Endothelial cell of umbilical vein (primary cell): ENCODE data around the gene GGTLC1. TPM values are rescaled to one million over a fixed set of nuclear protein-coding genes. Genes with fewer than 3 reads are reported as not detected.

ENCODE experiments used
- BruUV-seq: library from RNA; stranded (reverse); fragments of 400-500 nt; replicated peaks from 2 replicates; lab custom pipeline; 2021; lab: Mats Ljungman, UMichigan
- CTCF ChIA-PET: fragments of 300-600, 350-600 bp; sonication (Branson Sonifier 250); formaldehyde crosslinking; loops from one replicate; lab custom pipeline; 2021; ENCODE audit warnings: antibody characterized with exemption, inconsistent platforms; lab: Charles Lee
- POLR2A ChIA-PET: fragments of 300-600, 350-600 bp; sonication (Branson Sonifier 250); formaldehyde crosslinking; loops from one replicate; lab custom pipeline; 2021; ENCODE audit warnings: antibody characterized with exemption, inconsistent platforms; lab: Charles Lee
- DNase-seq: peaks from one replicate; pipeline ENCODE4 v3.0.0-alpha.2; 2011; ENCODE audit warnings: low read depth, low spot score
- FAIRE-seq: peaks from 2 replicates; lab custom pipeline; 2011; peaks lifted over from hg19 to GRCh38; lab: Jason Lieb, UNC
- H2AFZ ChIP-seq: 2 replicates; pipeline ENCODE4 v1.6.0; 2012; ENCODE audit warnings: low read depth, low read length, control low read depth, inconsistent platforms
- H3K27ac ChIP-seq: 2 replicates; pipeline ENCODE4 v1.5.1; 2011; ENCODE audit warnings: low read depth, mild to moderate bottlenecking, control low read depth, low read length, moderate library complexity; ENCODE audit not compliant: insufficient read depth
- H3K27me3 ChIP-seq, 2 experiments: 2 replicates each; pipeline versions ENCODE4 v1.6.0 to v1.6.1; 2011; ENCODE audit warnings: low read length in 2 of 2, mixed read lengths in 1 of 2; ENCODE audit not compliant: control insufficient read depth in 2 of 2, insufficient read depth in 2 of 2
- H3K36me3 ChIP-seq, 2 experiments: 2 replicates in 1 of 2; 3 replicates in 1 of 2; pipeline ENCODE4 v1.5.1; 2011; ENCODE audit warnings: low read length in 2 of 2, mild to moderate bottlenecking in 1 of 2, moderate library complexity in 1 of 2; ENCODE audit not compliant: control insufficient read depth in 2 of 2, insufficient read depth in 2 of 2; ENCODE audit errors: extremely low read depth in 1 of 2
- H3K4me1 ChIP-seq: 3 replicates; pipeline ENCODE4 v1.5.1; 2011; ENCODE audit warnings: mild to moderate bottlenecking, low read length; ENCODE audit not compliant: control insufficient read depth, insufficient read depth; ENCODE audit errors: extremely low read depth
- H3K4me2 ChIP-seq: 2 replicates; pipeline ENCODE4 v1.6.1; 2011; ENCODE audit warnings: low read length, control low read depth, mixed read lengths; ENCODE audit not compliant: insufficient read depth
- H3K4me3 ChIP-seq, 3 experiments: fragments of 200-600 bp in 1 of 3; sonication (generic), shearing (Covaris generic) in 1 of 3; replicated peaks in 1 of 3; 2 replicates each; pipeline ENCODE4 v1.5.1; 2011 to 2016; ENCODE audit warnings: control low read depth in 3 of 3, low read length in 3 of 3, mild to moderate bottlenecking in 2 of 3, inconsistent platforms in 1 of 3, low read depth in 1 of 3, moderate library complexity in 1 of 3; ENCODE audit not compliant: insufficient read depth in 1 of 3
- H3K79me2 ChIP-seq: 2 replicates; pipeline ENCODE4 v1.6.0; 2012; ENCODE audit warnings: low read length, inconsistent platforms; ENCODE audit not compliant: control insufficient read depth, insufficient read depth
- H3K9ac ChIP-seq: replicated peaks from 2 replicates; pipeline ENCODE3; 2011; ENCODE audit warnings: low read length, control low read depth; ENCODE audit not compliant: insufficient read depth; ENCODE audit errors: extremely low read depth
- H3K9me1 ChIP-seq: replicated peaks from 3 replicates; pipeline ENCODE4 v1.6.0; 2011; ENCODE audit warnings: mild to moderate bottlenecking, low read length; ENCODE audit not compliant: control insufficient read depth, insufficient read depth; ENCODE audit errors: extremely low read depth
- H3K9me3 ChIP-seq: replicated peaks from 2 replicates; pipeline ENCODE4 v1.5.1; 2012; ENCODE audit warnings: low read length, inconsistent platforms; ENCODE audit not compliant: control insufficient read depth, insufficient read depth
- H4K20me1 ChIP-seq: replicated peaks from 2 replicates; pipeline ENCODE3; 2011; ENCODE audit warnings: mild to moderate bottlenecking, low read length; ENCODE audit not compliant: control insufficient read depth, insufficient read depth; ENCODE audit errors: extremely low read depth
- EZH2 ChIP-seq: IDR thresholded peaks from 2 replicates; pipeline ENCODE4 v1.6.1; 2012; ENCODE audit warnings: borderline replicate concordance, low read depth, mild to moderate bottlenecking, moderate library complexity, low read length, inconsistent platforms; ENCODE audit not compliant: severe bottlenecking
- FOS ChIP-seq: IDR thresholded peaks from 2 replicates; pipeline ENCODE4 v1.6.1; 2011; ENCODE audit warnings: mild to moderate bottlenecking, low read length, moderate library complexity, borderline replicate concordance; ENCODE audit not compliant: insufficient read depth
- GATA2 ChIP-seq: IDR thresholded peaks from 2 replicates; pipeline ENCODE4 v1.7.0; 2011; ENCODE audit warnings: low read depth, mild to moderate bottlenecking, moderate library complexity, mixed read lengths, low read length; ENCODE audit not compliant: insufficient read length, insufficient read depth
- JUN ChIP-seq: IDR thresholded peaks from 2 replicates; pipeline ENCODE4 v1.6.1; 2011; ENCODE audit warnings: borderline replicate concordance, low read depth; ENCODE audit not compliant: insufficient read length, insufficient read depth
- MYC ChIP-seq: IDR thresholded peaks from one replicate; pipeline ENCODE4 v1.6.1; 2011; ENCODE audit warnings: mild to moderate bottlenecking, low read depth, low read length
- POLR2A ChIP-seq: IDR thresholded peaks from 2 replicates; pipeline ENCODE4 v1.6.1; 2012; ENCODE audit warnings: low read depth, mild to moderate bottlenecking, control low read depth, low read length
- POLR2AphosphoS5 ChIP-seq: IDR thresholded peaks from 2 replicates; pipeline ENCODE4 v1.6.1; 2012; ENCODE audit warnings: low read depth, mild to moderate bottlenecking, control low read depth, low read length, moderate library complexity; ENCODE audit not compliant: insufficient read depth
- dilution Hi-C: fragments of 300-500 bp; cut with MboI; formaldehyde crosslinking; loops from one replicate; pipeline ENCODE4 v1.15.0; 2019; ENCODE audit warnings: low sequenced_read_pairs; ENCODE audit not compliant: extremely low pct_ligation_motif_present
- intact Hi-C: fragments of 100-400 bp; cut with micrococcal nuclease; formaldehyde crosslinking; loops from one replicate; pipeline ENCODE4 v1.10.0; 2022
- polyA plus RNA-seq, 4 experiments: library from polyadenylated mRNA; depleted of rRNA in 3 of 4; stranded (reverse) in 3 of 4; unstranded in 1 of 4; fragments of >200 nt; gene quantifications; 2 replicates each; pipeline versions ENCODE4 v1.2.1 to v1.2.3, GENCODE V29; 2011 to 2012; ENCODE audit warnings: missing spikeins in 1 of 4
- total RNA-seq: library from RNA; stranded (reverse); gene quantifications from 2 replicates; pipeline ENCODE4 v1.2.3, GENCODE V29; 2021
- TF ChIP-seq, protein P1 (sequence below), 2 donors: IDR thresholded peaks; 1 replicate in 1 of 2; 2 replicates in 1 of 2; pipeline ENCODE4 v1.5.1; 2011; ENCODE audit warnings: low read length in 2 of 2, mild to moderate bottlenecking in 2 of 2, moderate library complexity in 2 of 2, control low read depth in 1 of 2, inconsistent platforms in 1 of 2, low read depth in 1 of 2; ENCODE audit not compliant: insufficient read depth in 1 of 2; ENCODE audit errors: extremely low read depth in 1 of 2
- TF ChIP-seq, protein P2 (sequence below): IDR thresholded peaks from 2 replicates; pipeline ENCODE4 v1.6.1; 2011; ENCODE audit not compliant: insufficient read depth, insufficient read length

GGTLC1 gene
- total and polyA plus RNA-seq, 2 donors (not counting 3 experiments of a cell fraction or from before 2014, with no cell fraction given) = not detected

DNA sequence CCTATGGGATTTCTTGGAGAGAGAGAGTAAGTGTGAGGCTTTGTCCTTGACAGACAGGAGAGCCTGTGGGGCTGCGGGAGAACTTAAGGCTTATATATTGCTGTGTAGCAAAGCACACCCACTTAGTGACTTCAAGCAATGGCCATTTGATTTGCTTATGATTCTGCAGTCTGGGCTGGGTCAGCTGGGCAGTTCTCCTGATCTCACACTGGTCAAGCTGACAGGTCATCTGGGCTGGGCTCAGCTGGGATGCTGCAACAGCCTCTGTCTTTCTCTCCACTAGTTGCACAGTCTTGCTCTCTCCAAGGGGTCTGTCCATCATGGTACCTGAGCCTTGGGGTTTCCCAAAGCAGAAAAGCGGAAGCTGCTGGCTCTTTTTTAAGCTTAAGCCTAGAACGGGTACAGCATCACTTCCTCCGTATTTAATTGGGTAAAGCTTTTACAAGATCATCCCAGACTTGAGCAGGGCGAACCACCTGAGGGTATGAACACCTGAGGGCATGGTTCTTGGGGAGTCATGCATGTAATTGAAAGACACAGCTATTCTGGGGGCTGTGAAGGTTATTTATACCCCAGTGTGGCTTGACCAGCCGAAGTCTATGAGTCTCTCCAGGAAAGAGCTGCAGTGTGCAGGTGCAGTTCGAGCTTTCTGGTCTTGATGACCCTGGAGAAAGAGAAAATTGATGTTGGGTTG lies 13.3 kb upstream of the GGTLC1 start:
- no peak for TF ChIP-seq POLR2AphosphoS5
- TF ChIP-seq GATA2 = no peak
- TF ChIP-seq JUN = no peak
- TF ChIP-seq, protein P1, sequence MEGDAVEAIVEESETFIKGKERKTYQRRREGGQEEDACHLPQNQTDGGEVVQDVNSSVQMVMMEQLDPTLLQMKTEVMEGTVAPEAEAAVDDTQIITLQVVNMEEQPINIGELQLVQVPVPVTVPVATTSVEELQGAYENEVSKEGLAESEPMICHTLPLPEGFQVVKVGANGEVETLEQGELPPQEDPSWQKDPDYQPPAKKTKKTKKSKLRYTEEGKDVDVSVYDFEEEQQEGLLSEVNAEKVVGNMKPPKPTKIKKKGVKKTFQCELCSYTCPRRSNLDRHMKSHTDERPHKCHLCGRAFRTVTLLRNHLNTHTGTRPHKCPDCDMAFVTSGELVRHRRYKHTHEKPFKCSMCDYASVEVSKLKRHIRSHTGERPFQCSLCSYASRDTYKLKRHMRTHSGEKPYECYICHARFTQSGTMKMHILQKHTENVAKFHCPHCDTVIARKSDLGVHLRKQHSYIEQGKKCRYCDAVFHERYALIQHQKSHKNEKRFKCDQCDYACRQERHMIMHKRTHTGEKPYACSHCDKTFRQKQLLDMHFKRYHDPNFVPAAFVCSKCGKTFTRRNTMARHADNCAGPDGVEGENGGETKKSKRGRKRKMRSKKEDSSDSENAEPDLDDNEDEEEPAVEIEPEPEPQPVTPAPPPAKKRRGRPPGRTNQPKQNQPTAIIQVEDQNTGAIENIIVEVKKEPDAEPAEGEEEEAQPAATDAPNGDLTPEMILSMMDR (IDR thresholded peaks at IDR 0.05; ENCODE audit: extremely low read depth in 1 of 2, insufficient read depth in 1 of 2, low read depth in 1 of 2, low read length in 2 of 2) = no peak
- TF ChIP-seq MYC = no peak
- no peak for TF ChIP-seq POLR2A
- TF ChIP-seq EZH2 = no peak
- no peak for TF ChIP-seq FOS
- TF ChIP-seq, protein P2, sequence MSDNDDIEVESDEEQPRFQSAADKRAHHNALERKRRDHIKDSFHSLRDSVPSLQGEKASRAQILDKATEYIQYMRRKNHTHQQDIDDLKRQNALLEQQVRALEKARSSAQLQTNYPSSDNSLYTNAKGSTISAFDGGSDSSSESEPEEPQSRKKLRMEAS = no peak
- CTCF ChIA-PET = interaction anchor here (1.5 kb wide), 1 partner anchor 334 kb away, joined by 4 read pairs; no protein-coding TSS in a partner anchor
- POLR2A ChIA-PET = no interaction called here
- Histone ChIP-seq H3K4me1 (no peaks in the 10 kb centered on the region), H3K4me3 (no peak overlapping the region), H3K9ac (no peak overlapping the region), H2AFZ (no peak overlapping the region), H3K36me3 (no peaks in the 10 kb centered on the region), H3K9me3 (no peaks in the 10 kb centered on the region), H3K4me2 (no peak overlapping the region), H3K9me1 (no peaks in the 10 kb centered on the region), H3K27ac (no peak overlapping the region), H3K79me2 (no peaks in the 10 kb centered on the region), H4K20me1 (no peaks in the 10 kb centered on the region), H3K27me3 (peaks cover 5 to 6% of the 10 kb centered on the region in 2 experiments)
- no peak for FAIRE-seq
- DNase-seq = no peak
- dilution Hi-C loops = no loop called here
- BruUV-seq = no TSS peak
- intact Hi-C loops = no loop called here
